A673 (cell line): ENCODE measurements around the gene CSPG5. TPM values are rescaled to one million over a fixed set of nuclear protein-coding genes. Genes with fewer than 3 reads are reported as not detected.

Source experiments
- BruUV-seq: library from RNA; stranded (reverse); fragments of 400-500 nt; replicated peaks from 2 replicates; lab custom pipeline; 2021; lab: Mats Ljungman, UMichigan
- CTCF ChIA-PET: fragments of 300-600 bp; sonication (Branson Sonifier 250); formaldehyde crosslinking; loops from one replicate; lab custom pipeline; 2022; ENCODE audit warnings: antibody characterized with exemption; lab: Charles Lee
- POLR2A ChIA-PET: fragments of 300-600 bp; sonication (Branson Sonifier 250); formaldehyde crosslinking; loops from one replicate; lab custom pipeline; 2022; ENCODE audit warnings: antibody characterized with exemption; ENCODE audit not compliant: low non-redundant PET; lab: Charles Lee
- DNase-seq: peaks from one replicate; pipeline ENCODE4 v3.0.0-alpha.2; 2015; ENCODE audit warnings: low spot score
- H3K27ac ChIP-seq: fragments of 200-600 bp; sonication (generic); 2 replicates; pipeline ENCODE4 v1.5.1; 2016; ENCODE audit warnings: mixed run types, low read depth, mild to moderate bottlenecking, mixed read lengths, antibody characterized with exemption, low read length; ENCODE audit not compliant: poor library complexity, severe bottlenecking
- H3K27me3 ChIP-seq: fragments of 200-600 bp; sonication (generic); replicated peaks from 2 replicates; pipeline ENCODE4 v1.6.1; 2017; ENCODE audit warnings: mixed run types, low read depth, mild to moderate bottlenecking, mixed read lengths, antibody characterized with exemption, low read length; ENCODE audit not compliant: insufficient read depth, poor library complexity
- H3K36me3 ChIP-seq: fragments of 200-600 bp; sonication (generic); 2 replicates; pipeline ENCODE4 v1.6.1; 2016; ENCODE audit warnings: mixed run types, mild to moderate bottlenecking, mixed read lengths, antibody characterized with exemption, low read length; ENCODE audit not compliant: insufficient read depth, poor library complexity, severe bottlenecking
- H3K4me1 ChIP-seq: fragments of 200-600 bp; sonication (generic); 2 replicates; pipeline ENCODE4 v1.6.1; 2017; ENCODE audit warnings: mixed run types, mild to moderate bottlenecking, mixed read lengths, antibody characterized with exemption, low read length; ENCODE audit not compliant: insufficient read depth, poor library complexity, severe bottlenecking
- H3K4me3 ChIP-seq: fragments of 200-600 bp; sonication (generic); 2 replicates; pipeline ENCODE4 v1.5.1; 2016; ENCODE audit warnings: low read depth, mixed run types, mild to moderate bottlenecking, mixed read lengths, low read length; ENCODE audit not compliant: poor library complexity, severe bottlenecking
- H3K9me3 ChIP-seq: fragments of 200-600 bp; sonication (generic); 2 replicates; pipeline ENCODE4 v1.6.1; 2016; ENCODE audit warnings: mixed run types, low read depth, mild to moderate bottlenecking, mixed read lengths, antibody characterized with exemption, low read length; ENCODE audit not compliant: poor library complexity, severe bottlenecking
- CTCF ChIP-seq: fragments of 300-800, 200-600 bp; sonication (generic); conservative IDR thresholded peaks from 2 replicates; pipeline ENCODE4 v1.5.1; 2017; ENCODE audit warnings: low read depth, mild to moderate bottlenecking, antibody characterized with exemption, low read length, moderate library complexity, mixed read lengths
- EZH2 ChIP-seq: fragments of 200-600 bp; sonication (generic); IDR thresholded peaks from 2 replicates; pipeline ENCODE4 v1.6.1; 2017; ENCODE audit warnings: borderline replicate concordance, low read depth, mild to moderate bottlenecking, mixed read lengths, antibody characterized with exemption, low read length; ENCODE audit not compliant: poor library complexity, severe bottlenecking
- intact Hi-C: fragments of 100-400 bp; cut with micrococcal nuclease; formaldehyde crosslinking; loops from one replicate; pipeline ENCODE4 v1.10.0; 2022; ENCODE audit not compliant: unreplicated experiment
- total RNA-seq: library from RNA; stranded (reverse); gene quantifications from 2 replicates; pipeline ENCODE4 v1.2.3, GENCODE V29; 2021

CSPG5 gene
- total RNA-seq, 1 experiment from 2014 or later: 21.7 TPM

DNA sequence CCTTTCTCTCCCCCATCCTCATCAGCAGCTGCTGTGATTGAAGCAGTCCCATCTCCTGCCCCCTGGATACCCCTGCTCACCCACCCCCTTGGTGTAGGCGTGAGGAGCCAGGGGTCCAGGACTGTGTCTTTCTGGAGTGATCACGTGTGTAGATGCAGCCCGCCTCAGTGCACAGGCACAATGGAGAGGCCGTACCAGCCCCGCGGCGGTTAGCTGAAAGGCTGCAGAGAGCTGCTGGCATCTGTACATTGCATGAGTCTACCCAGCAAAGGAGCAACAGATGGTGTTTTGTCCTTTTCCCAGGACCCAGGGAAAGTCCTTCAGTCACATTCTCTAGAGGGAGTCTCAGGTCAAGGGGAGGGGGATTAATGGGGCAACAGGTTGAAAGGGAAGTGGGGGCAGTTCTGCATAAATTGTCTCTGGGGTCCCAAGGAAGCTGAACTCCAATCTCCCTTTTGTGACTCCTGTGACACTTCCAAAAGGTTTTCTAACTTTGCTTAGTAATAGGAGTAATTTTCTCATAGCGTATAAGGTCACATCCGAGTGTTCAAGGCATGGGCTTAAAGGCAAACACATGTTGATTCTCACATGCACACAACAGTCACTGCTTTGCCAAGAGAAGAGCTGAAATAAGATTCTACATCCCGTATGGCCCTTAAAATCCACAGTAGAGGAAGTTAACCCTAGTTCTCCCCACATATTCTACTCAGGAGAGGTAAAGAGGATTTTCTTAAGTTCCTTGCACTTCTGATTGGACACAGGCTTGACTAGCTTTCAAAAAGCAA is 7.1 kb downstream of the CSPG5 start:
- no peak overlapping the region for H3K27ac ChIP-seq
- POLR2A ChIA-PET: interaction anchor here (0.6 kb wide), 1 partner anchor 56 kb away, joined by 9 read pairs; no protein-coding TSS in a partner anchor

DNA sequence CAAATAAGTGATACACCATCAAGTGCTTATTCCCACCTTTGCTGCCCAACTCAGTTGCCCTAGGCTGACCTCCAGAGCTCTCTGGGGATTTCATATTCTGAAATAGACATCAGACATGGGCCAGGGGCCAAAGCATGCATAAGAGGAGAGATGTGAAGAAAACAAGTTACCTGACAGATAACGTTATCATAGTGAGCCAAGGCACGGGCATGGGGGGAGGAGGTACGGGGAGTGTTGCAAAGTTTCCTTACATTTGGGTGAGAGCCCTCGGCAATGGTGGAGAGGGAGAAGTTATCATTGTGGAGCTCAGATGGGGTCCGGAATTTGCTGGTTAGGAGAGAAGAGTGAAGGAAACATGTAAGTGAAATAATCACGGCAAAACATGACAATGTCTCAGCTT is 9.8 kb downstream of the CSPG5 start:
- intact Hi-C loops: no loop called here
- ChIA-PET CTCF (no interaction called here), POLR2A (interaction anchor here (0.5 kb wide), 1 partner anchor 33 kb away, joined by 8 read pairs; no protein-coding TSS in a partner anchor)
- H3K27ac ChIP-seq: no peak overlapping the region
- BruUV-seq: no TSS peak
- no peak overlapping the region for H3K4me3 ChIP-seq
- no peaks in the 10 kb centered on the region for H3K27me3 ChIP-seq
- H3K36me3 ChIP-seq: peaks cover 7% of the 10 kb centered on the region
- no peak for DNase-seq
- TF ChIP-seq CTCF (no peak), EZH2 (no peak)
- H3K9me3 ChIP-seq: no peaks in the 10 kb centered on the region
- no peaks in the 10 kb centered on the region for H3K4me1 ChIP-seq

More for the DNA sequence above, 7.1 kb downstream of the CSPG5 start:
- no peak for DNase-seq
- intact Hi-C loops: no loop called here
- H3K27me3 ChIP-seq: no peaks in the 10 kb centered on the region
- H3K9me3 ChIP-seq: no peaks in the 10 kb centered on the region
- BruUV-seq: no TSS peak
- peaks cover 4% of the 10 kb centered on the region for H3K36me3 ChIP-seq
- CTCF ChIA-PET: no interaction called here
- H3K4me3 ChIP-seq: no peak overlapping the region
- peaks cover 3% of the 10 kb centered on the region for H3K4me1 ChIP-seq
- no peak for TF ChIP-seq CTCF
- no peak for TF ChIP-seq EZH2

DNA sequence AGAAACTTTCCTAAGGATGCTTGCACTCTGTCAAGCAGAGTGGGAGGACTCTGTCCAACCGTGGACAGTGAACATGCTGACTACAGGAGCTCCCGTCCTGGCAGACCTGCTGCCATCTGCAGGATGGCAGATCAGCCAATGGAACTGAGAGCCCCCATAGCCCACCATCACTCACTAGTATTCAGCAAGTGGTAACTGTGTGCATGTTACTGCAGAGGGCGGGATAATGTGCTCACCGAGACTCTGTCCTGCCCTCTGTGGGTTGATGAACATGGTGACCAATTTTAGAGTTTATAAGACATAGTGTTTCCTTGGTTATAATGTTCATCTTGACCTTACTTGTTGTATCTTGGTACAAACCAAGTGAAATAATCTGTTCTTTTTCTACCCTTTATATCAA is 11.5 kb downstream of the CSPG5 start:
- peaks cover 5% of the 10 kb centered on the region for H3K36me3 ChIP-seq
- CTCF ChIA-PET: no interaction called here
- no peak for DNase-seq
- intact Hi-C loops: no loop called here
- no peaks in the 10 kb centered on the region for H3K27me3 ChIP-seq
- TF ChIP-seq CTCF (no peak), EZH2 (no peak)
- BruUV-seq: no TSS peak
- H3K27ac ChIP-seq: no peak overlapping the region
- no peak overlapping the region for H3K4me3 ChIP-seq
- no peaks in the 10 kb centered on the region for H3K9me3 ChIP-seq
- POLR2A ChIA-PET: no interaction called here
- H3K4me1 ChIP-seq: no peaks in the 10 kb centered on the region
